ENCODE results near the gene GLRX.

GLRX gene

DNA sequence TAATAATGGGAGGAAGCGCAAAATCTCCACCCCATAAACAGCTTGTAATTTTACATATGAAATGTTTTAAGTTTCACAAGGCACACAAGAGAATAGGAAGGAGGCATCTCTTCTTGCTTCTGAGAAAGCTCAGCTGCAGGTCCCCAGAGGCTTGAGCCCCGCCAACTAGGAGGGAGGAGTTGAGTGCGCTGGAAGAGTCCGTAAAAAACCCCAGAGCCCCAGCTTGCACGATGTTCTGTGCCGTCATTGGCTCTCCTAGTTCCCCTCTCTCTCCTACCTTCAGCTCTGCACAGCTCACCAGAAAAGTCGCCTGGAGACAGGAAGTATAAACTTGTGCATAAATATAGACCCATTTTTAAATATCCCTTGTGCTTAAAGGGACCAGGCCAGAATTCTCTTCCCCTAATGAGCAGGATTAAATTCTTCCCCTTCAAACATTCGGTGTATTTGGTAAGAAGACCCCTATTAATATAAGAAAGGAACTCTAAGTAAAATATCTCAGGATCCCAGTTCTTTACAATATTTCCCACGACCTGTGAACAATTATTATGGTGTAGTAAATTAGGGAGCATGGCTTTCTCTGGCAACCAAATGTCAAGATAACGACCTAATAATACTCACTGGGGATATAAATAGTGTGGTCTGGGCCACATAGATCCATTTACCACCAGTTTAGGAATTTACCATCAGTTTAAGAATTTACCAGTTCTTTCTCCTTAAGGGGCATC lies 13.7 kb downstream of the GLRX start:
- Histone ChIP-seq H3K4me1 (peaks cover 8% of the 10 kb centered on the region), H3K4me3 (ENCODE audit: low read depth, low read length) (no peak overlapping the region), H3K36me3 (0 out of 2 replicates have a peak, but pooled peaks cover 2% of the 10 kb centered on the region), H3K9me3 (no peaks in the 10 kb centered on the region), H3K27me3 (no peaks in the 10 kb centered on the region)
- no peak for DNase-seq
- TF ChIP-seq, protein P1, sequence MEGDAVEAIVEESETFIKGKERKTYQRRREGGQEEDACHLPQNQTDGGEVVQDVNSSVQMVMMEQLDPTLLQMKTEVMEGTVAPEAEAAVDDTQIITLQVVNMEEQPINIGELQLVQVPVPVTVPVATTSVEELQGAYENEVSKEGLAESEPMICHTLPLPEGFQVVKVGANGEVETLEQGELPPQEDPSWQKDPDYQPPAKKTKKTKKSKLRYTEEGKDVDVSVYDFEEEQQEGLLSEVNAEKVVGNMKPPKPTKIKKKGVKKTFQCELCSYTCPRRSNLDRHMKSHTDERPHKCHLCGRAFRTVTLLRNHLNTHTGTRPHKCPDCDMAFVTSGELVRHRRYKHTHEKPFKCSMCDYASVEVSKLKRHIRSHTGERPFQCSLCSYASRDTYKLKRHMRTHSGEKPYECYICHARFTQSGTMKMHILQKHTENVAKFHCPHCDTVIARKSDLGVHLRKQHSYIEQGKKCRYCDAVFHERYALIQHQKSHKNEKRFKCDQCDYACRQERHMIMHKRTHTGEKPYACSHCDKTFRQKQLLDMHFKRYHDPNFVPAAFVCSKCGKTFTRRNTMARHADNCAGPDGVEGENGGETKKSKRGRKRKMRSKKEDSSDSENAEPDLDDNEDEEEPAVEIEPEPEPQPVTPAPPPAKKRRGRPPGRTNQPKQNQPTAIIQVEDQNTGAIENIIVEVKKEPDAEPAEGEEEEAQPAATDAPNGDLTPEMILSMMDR (IDR thresholded peaks at IDR 0.05; ENCODE audit: low read depth, low read length), result no peak

DNA sequence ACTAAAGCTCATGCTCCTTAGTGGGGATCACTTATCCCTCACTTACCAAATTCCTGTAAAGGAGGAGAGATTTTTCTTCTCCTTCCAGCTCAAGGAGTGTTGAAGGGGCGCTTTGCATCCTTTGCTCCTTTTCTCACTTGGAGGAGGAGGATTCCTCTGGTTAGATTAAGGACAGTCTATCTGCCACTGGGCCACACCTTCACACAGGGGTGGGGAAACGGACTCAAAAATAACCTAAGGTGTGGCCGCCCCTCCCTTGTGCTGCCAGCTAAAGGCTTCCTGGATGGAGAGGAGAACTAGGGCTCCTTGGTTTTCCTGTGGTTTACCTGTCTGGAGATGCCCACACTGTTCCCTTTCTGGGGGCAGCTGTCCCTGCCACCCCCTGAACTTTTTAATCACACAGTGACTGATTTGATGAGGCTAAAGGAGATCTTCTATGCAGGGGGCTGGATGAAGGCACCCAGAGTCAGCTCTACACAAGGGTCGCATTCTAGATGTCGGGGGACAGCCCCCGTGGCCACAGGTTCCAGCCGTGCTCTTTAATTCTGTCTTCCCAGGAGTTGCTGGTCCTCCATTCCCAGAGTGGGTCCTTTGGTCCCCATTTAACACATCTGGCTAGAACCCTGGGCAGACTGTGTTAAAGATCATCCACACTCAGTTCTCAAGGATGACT lies 14.4 kb downstream of the GLRX start:
- Histone ChIP-seq H3K36me3 (0 out of 2 replicates have a peak, but pooled peaks cover 2% of the 10 kb centered on the region), H3K4me3 (ENCODE audit: low read depth, low read length) (no peak overlapping the region), H3K27me3 (no peaks in the 10 kb centered on the region), H3K4me1 (peaks cover 15% of the 10 kb centered on the region), H3K9me3 (no peaks in the 10 kb centered on the region)
- DNase-seq, result no peak
- TF ChIP-seq, protein P1 (IDR thresholded peaks at IDR 0.05; ENCODE audit: low read depth, low read length), result no peak

DNA sequence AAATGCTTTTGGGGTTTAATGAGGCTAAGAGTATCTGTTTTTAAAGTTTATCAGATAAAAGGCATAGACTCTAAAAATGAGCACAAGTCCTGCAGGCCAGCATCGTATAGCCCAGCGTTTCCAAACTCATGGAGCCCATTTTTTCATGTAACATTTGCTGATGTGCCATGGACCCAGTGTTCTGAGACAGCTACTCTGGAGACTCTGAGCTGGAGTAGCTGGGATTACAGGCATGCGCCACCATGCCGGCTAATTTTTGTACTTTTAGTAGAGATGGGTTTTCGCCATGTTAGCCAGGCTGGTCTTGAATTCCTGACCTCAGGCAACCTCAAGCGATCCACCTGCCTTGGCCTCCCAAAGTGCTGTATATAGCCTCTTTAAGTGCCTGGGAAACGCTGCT lies 15.8 kb downstream of the GLRX start:
- TF ChIP-seq, protein P1 (IDR thresholded peaks at IDR 0.05; ENCODE audit: low read depth, low read length), result no peak
- Histone ChIP-seq H3K27me3 (no peaks in the 10 kb centered on the region), H3K4me1 (peaks cover 8% of the 10 kb centered on the region), H3K36me3 (0 out of 2 replicates have a peak, but pooled peaks cover 2% of the 10 kb centered on the region), H3K4me3 (ENCODE audit: low read depth, low read length) (no peak overlapping the region), H3K9me3 (no peaks in the 10 kb centered on the region)
- no peak for DNase-seq

DNA sequence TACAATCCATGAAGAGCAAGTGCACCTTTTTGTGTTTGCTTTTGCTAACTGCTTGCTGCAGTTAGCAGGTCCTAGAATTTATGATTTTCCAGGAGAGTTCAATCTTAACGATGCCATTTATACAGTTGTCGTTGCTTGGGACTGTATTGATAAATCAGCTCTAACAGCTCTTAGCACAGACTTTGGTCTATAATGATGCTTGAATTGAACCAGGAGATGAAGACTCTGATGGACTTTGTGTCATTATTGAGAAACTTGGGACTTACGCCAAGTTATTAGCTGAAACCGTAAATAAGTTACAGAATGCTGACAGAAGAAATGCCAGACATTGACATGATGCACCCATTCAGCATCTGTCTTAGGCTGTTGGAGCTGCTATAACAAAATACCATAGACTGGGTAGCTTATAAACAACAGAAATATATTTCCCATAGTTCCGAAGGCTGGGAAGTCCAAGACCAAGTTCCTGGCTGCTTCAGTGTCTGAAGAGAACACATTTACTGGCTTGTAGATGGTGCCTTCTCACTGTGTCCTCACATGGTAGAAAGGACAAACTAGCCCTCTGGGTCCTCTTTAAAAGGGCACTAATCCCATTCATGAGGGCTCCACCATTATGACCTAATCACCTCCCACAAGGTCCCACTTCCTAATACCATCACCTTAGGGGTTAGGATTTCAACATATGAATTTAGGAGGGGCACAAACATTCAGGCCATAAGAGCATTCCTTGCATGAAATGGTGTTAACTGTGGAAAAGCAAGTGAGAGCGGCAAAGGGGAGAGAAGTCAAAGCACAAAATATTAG lies 17.6 kb downstream of the GLRX start:
- no peaks in the 10 kb centered on the region for H3K27me3 ChIP-seq
- peaks cover 8% of the 10 kb centered on the region for H3K4me1 ChIP-seq
- H3K4me3 ChIP-seq (ENCODE audit: low read depth, low read length), result no peak overlapping the region
- TF ChIP-seq, protein P1 (IDR thresholded peaks at IDR 0.05; ENCODE audit: low read depth, low read length), result no peak
- 0 out of 2 replicates have a peak, but pooled peaks cover under 1% of the 10 kb centered on the region for H3K36me3 ChIP-seq
- no peaks in the 10 kb centered on the region for H3K9me3 ChIP-seq
- no peak for DNase-seq

DNA sequence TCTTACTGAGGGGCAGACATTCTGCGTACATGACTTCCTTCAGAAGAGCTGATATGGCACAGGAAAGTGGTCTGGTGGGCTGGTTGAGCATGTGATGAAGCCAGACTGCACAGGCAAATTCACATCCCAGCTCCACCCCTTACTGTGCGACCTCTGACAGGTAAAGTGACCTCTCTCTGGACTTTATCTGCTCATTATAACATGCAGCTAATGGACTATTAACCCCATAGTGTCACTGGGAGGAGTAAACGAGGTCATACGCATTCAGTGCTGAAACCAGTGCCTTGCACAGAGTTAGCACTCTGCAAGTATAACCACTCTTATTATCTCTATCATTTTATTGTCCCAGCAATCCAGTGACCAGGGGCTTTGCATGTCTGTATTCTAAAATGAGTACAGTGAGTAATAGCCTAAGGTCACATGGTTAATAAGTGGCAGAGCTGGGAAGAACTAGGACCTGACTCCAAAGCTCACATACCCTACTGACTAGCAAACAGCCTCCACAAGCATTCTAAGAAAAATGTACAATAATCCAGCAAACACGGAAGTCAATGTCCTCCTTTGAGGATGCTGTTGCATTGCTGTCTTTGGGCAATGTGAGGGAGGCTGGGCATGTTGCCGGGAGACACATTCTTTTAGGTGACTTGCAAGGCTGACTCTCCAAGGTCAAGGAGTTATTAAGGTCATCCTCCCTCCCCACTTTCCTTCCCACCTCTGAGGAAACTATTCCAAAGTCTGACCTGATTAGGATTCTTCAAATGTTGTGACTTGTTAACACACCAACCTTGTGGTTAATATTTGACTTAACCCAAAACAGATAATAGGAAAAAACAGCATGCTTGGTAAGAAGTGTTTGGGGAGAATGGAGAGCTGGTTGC lies 19.0 kb downstream of the GLRX start:
- TF ChIP-seq, protein P1 (IDR thresholded peaks at IDR 0.05; ENCODE audit: low read depth, low read length), result no peak
- H3K4me1 ChIP-seq, result peaks cover 8% of the 10 kb centered on the region
- H3K9me3 ChIP-seq, result no peaks in the 10 kb centered on the region
- no peaks in the 10 kb centered on the region for H3K36me3 ChIP-seq
- no peak overlapping the region for H3K4me3 ChIP-seq (ENCODE audit: low read depth, low read length)
- H3K27me3 ChIP-seq, result no peaks in the 10 kb centered on the region
- no peak for DNase-seq

Data from BE2C (cell line).